OCI-LY3 (cell line): ENCODE data around the gene FSHB.

Experiments used
- H2AFZ ChIP-seq: fragments of 200-600, 300-600 bp; shearing (Covaris generic); 2 replicates; pipeline ENCODE4 v1.6.0; 2014; ENCODE audit warnings: antibody characterized with exemption, low read depth, low read length
- H3K27ac ChIP-seq: fragments of 200-600, 300-600 bp; sonication (generic); 2 replicates; pipeline ENCODE4 v1.5.1; 2014; ENCODE audit warnings: mild to moderate bottlenecking, low read length, moderate library complexity, mixed read lengths
- H3K27me3 ChIP-seq: fragments of 200-600, 300-600 bp; sonication (generic); 2 replicates; pipeline ENCODE4 v1.6.1; 2014; ENCODE audit warnings: low read depth, low read length, mixed read lengths
- H3K36me3 ChIP-seq: fragments of 200-600, 300-600 bp; sonication (generic); replicated peaks from 2 replicates; pipeline ENCODE3; 2014; ENCODE audit warnings: low read depth, low read length, mixed read lengths
- H3K4me1 ChIP-seq: fragments of 300-600, 200-600 bp; sonication (generic); 2 replicates; pipeline ENCODE4 v1.6.1; 2014; ENCODE audit warnings: low read length, mixed read lengths
- H3K4me2 ChIP-seq: fragments of 200-600, 300-600 bp; sonication (generic); 2 replicates; pipeline ENCODE4 v1.6.1; 2014; ENCODE audit warnings: low read length, mixed read lengths
- H3K4me3 ChIP-seq: fragments of 300-600, 200-600 bp; sonication (generic); 2 replicates; pipeline ENCODE4 v1.5.1; 2014; ENCODE audit warnings: antibody characterized with exemption, mild to moderate bottlenecking, low read length, moderate library complexity
- H3K79me2 ChIP-seq: fragments of 300-600, 200-600 bp; shearing (Covaris generic); 2 replicates; pipeline ENCODE4 v1.6.1; 2014; ENCODE audit warnings: mild to moderate bottlenecking, low read length, mixed read lengths
- H3K9ac ChIP-seq: fragments of 300-600, 200-600 bp; shearing (Covaris generic); 2 replicates; pipeline ENCODE4 v1.6.0; 2014; ENCODE audit warnings: mild to moderate bottlenecking, low read length, moderate library complexity
- H3K9me3 ChIP-seq: fragments of 200-600, 300-600 bp; shearing (Covaris generic); 2 replicates; pipeline ENCODE4 v1.6.1; 2014; ENCODE audit warnings: low read length, mixed read lengths; ENCODE audit not compliant: insufficient read depth
- H4K20me1 ChIP-seq: fragments of 200-600, 300-600 bp; sonication (generic); 2 replicates; pipeline ENCODE4 v1.6.1; 2016; ENCODE audit warnings: low read length, mixed read lengths; ENCODE audit not compliant: insufficient read depth
- EZH2phosphoT487 ChIP-seq: fragments of 200-600 bp; shearing (Covaris generic); IDR thresholded peaks from 2 replicates; pipeline ENCODE4 v1.6.1; 2018; ENCODE audit warnings: antibody characterized with exemption, mixed run types, low read depth
- TF ChIP-seq, protein P1 (sequence below): fragments of 200-600, 300-600 bp; sonication (generic); IDR thresholded peaks from 2 replicates; pipeline ENCODE4 v1.5.1; 2014; ENCODE audit warnings: antibody characterized with exemption, low read length, low read depth

Gene FSHB

DNA sequence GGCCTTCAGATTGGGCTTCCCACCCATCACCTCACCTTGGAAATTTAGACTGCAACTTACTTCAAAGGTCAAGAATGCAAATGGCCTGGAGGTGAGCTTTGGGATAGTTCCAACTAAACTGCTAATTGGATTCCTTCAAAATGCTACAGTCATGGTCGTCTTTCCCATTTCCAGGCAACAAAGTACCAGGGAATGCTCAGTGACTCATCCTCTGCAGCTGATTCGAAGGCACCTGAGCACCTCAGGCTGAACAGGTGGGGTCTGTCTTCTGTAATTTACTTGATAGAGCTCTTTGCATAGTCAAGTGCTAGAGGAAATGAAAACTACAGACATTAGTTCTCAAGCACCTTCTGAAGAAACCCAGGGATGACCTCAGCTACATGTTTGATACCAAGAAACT lies 20.5 kb upstream of the FSHB start:
- no peak overlapping the region for H2AFZ ChIP-seq
- H3K9me3 ChIP-seq, result no peaks in the 10 kb centered on the region
- no peaks in the 10 kb centered on the region for H3K36me3 ChIP-seq
- H3K79me2 ChIP-seq, result no peaks in the 10 kb centered on the region
- no peaks in the 10 kb centered on the region for H3K27me3 ChIP-seq
- H3K4me2 ChIP-seq, result peak overlapping the region; percentile 19; the same call in 1 of the 2 replicates
- H3K27ac ChIP-seq, result no peak overlapping the region
- H3K9ac ChIP-seq, result no peak overlapping the region
- no peaks in the 10 kb centered on the region for H4K20me1 ChIP-seq
- TF ChIP-seq, protein P1, sequence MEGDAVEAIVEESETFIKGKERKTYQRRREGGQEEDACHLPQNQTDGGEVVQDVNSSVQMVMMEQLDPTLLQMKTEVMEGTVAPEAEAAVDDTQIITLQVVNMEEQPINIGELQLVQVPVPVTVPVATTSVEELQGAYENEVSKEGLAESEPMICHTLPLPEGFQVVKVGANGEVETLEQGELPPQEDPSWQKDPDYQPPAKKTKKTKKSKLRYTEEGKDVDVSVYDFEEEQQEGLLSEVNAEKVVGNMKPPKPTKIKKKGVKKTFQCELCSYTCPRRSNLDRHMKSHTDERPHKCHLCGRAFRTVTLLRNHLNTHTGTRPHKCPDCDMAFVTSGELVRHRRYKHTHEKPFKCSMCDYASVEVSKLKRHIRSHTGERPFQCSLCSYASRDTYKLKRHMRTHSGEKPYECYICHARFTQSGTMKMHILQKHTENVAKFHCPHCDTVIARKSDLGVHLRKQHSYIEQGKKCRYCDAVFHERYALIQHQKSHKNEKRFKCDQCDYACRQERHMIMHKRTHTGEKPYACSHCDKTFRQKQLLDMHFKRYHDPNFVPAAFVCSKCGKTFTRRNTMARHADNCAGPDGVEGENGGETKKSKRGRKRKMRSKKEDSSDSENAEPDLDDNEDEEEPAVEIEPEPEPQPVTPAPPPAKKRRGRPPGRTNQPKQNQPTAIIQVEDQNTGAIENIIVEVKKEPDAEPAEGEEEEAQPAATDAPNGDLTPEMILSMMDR, result no peak
- no peak for TF ChIP-seq EZH2phosphoT487
- peaks cover 30% of the 10 kb centered on the region for H3K4me1 ChIP-seq
- no peak overlapping the region for H3K4me3 ChIP-seq

DNA sequence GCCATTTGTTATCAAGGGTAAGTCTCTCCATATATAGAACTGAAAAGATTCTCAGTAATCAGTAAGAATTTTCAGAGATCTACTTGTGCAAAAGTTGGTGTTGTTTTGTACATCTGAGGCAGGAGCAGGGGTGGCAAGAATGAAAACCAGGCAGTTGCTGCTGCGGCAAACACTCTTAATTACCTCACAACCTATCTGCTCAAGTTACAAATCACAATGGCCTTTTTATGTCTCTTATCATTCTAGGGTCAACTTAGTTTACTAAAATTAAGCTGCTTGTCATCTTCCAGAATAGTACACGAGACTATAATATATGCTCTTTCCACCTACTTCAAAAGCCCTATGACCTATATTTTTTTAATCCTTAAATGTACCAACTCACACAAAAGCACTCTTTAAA lies 14.3 kb upstream of the FSHB start:
- H3K9me3 ChIP-seq, result no peaks in the 10 kb centered on the region
- TF ChIP-seq, protein P1, result no peak
- no peak for TF ChIP-seq EZH2phosphoT487
- H3K9ac ChIP-seq, result no peak overlapping the region
- H2AFZ ChIP-seq, result no peak overlapping the region
- H3K27ac ChIP-seq, result no peak overlapping the region
- no peaks in the 10 kb centered on the region for H3K27me3 ChIP-seq
- H3K4me2 ChIP-seq, result no peak overlapping the region
- H4K20me1 ChIP-seq, result no peaks in the 10 kb centered on the region
- no peaks in the 10 kb centered on the region for H3K4me1 ChIP-seq
- H3K79me2 ChIP-seq, result no peaks in the 10 kb centered on the region
- no peak overlapping the region for H3K4me3 ChIP-seq
- H3K36me3 ChIP-seq, result no peaks in the 10 kb centered on the region

DNA sequence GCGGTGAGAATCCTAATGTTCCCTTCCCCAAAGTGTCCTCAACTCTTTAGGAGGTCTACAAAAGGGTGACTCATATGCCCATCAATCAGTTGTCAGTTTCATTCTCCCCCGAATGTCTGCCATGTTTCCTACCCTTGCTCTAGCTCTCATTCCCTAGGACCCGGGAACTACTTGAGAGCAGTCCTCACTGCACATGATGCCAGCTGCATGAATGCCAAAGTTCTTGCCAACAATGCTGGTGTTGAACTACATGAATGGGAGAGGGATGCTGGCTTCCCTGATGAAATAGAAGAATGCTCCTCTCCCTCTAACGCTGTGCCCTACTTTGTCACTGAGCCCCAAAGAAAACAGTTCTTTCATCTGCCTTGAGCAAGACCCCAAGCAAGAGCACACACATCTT lies 12.5 kb upstream of the FSHB start:
- Histone ChIP-seq H3K79me2 (no peaks in the 10 kb centered on the region), H4K20me1 (no peaks in the 10 kb centered on the region), H3K9ac (no peak overlapping the region), H3K9me3 (no peaks in the 10 kb centered on the region), H3K27ac (no peak overlapping the region), H3K27me3 (no peaks in the 10 kb centered on the region), H3K4me1 (no peaks in the 10 kb centered on the region), H3K36me3 (no peaks in the 10 kb centered on the region), H2AFZ (no peak overlapping the region), H3K4me2 (no peak overlapping the region), H3K4me3 (no peak overlapping the region)
- TF ChIP-seq, protein P1, result no peak
- TF ChIP-seq EZH2phosphoT487, result no peak

DNA sequence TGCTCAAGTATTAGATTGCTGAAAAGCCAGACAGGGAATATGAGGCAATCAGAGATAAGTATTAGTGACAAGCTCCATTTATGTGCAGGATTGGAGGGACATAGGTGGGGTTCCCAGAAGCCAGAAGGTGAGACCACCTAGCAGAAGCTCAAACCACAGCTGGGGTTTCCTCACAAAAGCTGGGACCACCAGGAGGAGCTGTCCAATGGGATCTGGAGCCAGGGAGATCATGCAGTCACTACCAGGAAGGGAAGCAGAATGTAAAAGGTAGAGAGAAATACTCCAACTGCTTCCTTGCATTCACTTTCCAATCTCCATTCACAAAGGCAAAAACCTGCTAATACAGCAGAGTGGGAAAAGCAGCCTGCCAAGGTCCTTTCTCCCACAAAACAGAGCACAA lies 5.2 kb upstream of the FSHB start:
- Histone ChIP-seq H3K4me1 (no peaks in the 10 kb centered on the region), H3K27ac (no peak overlapping the region), H3K36me3 (no peaks in the 10 kb centered on the region), H3K4me2 (no peak overlapping the region), H3K79me2 (no peaks in the 10 kb centered on the region), H4K20me1 (no peaks in the 10 kb centered on the region), H3K27me3 (no peaks in the 10 kb centered on the region), H3K9ac (no peak overlapping the region), H3K4me3 (no peak overlapping the region), H2AFZ (no peak overlapping the region), H3K9me3 (no peaks in the 10 kb centered on the region)
- TF ChIP-seq, protein P1, result no peak
